Retinal pigment epithelial cell (primary cell): ENCODE data around the gene SCYGR6.
"Not testable (repeated sequence)": the region's sequence is repeated elsewhere in the genome, so short reads cannot be mapped to it uniquely, and the experiment has no call there.

Experiments
- DNase-seq: peaks from one replicate; pipeline ENCODE4 v3.0.0-alpha.2; 2010; ENCODE audit warnings: low read depth
- H3K4me3 ChIP-seq: 2 replicates; pipeline ENCODE4 v1.5.1; 2011; ENCODE audit warnings: mild to moderate bottlenecking, low read length, control low read depth, moderate library complexity
- CTCF ChIP-seq: conservative IDR thresholded peaks from 2 replicates; pipeline ENCODE4 v1.5.1; 2011; ENCODE audit warnings: low read depth, low read length, control low read depth, inconsistent platforms

SCYGR6 gene

GRCh38 chr2:227765788-227766372 is 41.3 kb upstream of the SCYGR6 start:
- no peak overlapping the region for H3K4me3 ChIP-seq
- no peak for DNase-seq
- TF ChIP-seq CTCF = no peak

GRCh38 chr2:227761740-227762476 is 37.4 kb upstream of the SCYGR6 start:
- TF ChIP-seq CTCF = no peak
- no peak overlapping the region for H3K4me3 ChIP-seq
- no peak for DNase-seq

- peak; percentile 43 for DNase-seq
- no peak for TF ChIP-seq CTCF
- H3K4me3 ChIP-seq = no peak overlapping the region
Observed at GRCh38 chr2:227759411-227760118, 35.0 kb upstream of the SCYGR6 start.

- not testable (repeated sequence) for DNase-seq, H3K4me3 ChIP-seq
Observed at GRCh38 chr2:227756261-227756660, 31.7 kb upstream of the SCYGR6 start.

GRCh38 chr2:227748079-227748478 is 23.5 kb upstream of the SCYGR6 start:
- H3K4me3 ChIP-seq = no peak overlapping the region
- TF ChIP-seq CTCF = peak; percentile 63
- no peak for DNase-seq

GRCh38 chr2:227745594-227745993 is 21.0 kb upstream of the SCYGR6 start, which contains the start of gene SCYGR8:
Gene SCYGR8 (plus strand): TSS chr2:227745894. CDS start chr2:227745894, 0 bp downstream.
- H3K4me3 ChIP-seq = no peak within 1 kb of the TSS
- TF ChIP-seq CTCF = no peak
- DNase-seq = no peak

GRCh38 chr2:227740705-227741104 is 16.1 kb upstream of the SCYGR6 start:
- DNase-seq, H3K4me3 ChIP-seq: not testable (repeated sequence)
- peak; percentile 23 for TF ChIP-seq CTCF
